Left ventricle myocardium inferior (tissue), 1 donor: ENCODE measurements around the gene WIPF2. TPM values are rescaled to one million over a fixed set of nuclear protein-coding genes. Genes with fewer than 3 reads are reported as not detected.

Experiments
- DNase-seq: peaks from one replicate; pipeline ENCODE4 v3.0.0-alpha.2; 2020
- H3K27ac ChIP-seq: fragments of 200-600 bp; replicated peaks from 2 replicates; pipeline ENCODE4 v1.8.0; 2021
- H3K27me3 ChIP-seq: fragments of 200-600 bp; 2 replicates; pipeline ENCODE4 v1.8.0; 2021; ENCODE audit warnings: low read depth
- H3K36me3 ChIP-seq: fragments of 200-600 bp; 2 replicates; pipeline ENCODE4 v1.8.0; 2021
- H3K4me1 ChIP-seq: fragments of 200-600 bp; 2 replicates; pipeline ENCODE4 v1.8.0; 2021
- H3K4me3 ChIP-seq: fragments of 200-600 bp; 2 replicates; pipeline ENCODE4 v1.8.0; 2021; ENCODE audit warnings: mild to moderate bottlenecking, moderate library complexity
- H3K9me3 ChIP-seq: fragments of 200-600 bp; replicated peaks from 2 replicates; pipeline ENCODE4 v1.8.0; 2021
- intact Hi-C: fragments of 100-400 bp; cut with micrococcal nuclease; formaldehyde crosslinking; loops from one replicate; pipeline ENCODE4 v1.11.0; 2022
- total RNA-seq: library from RNA; stranded (reverse); fragmentation: NEBNext Ultra II Directional; extraction: Animal tissue kit (Norgen Biotek cat#: 25700); gene quantifications from one replicate; pipeline ENCODE4 v1.2.1, GENCODE V29; 2021
- TF ChIP-seq, protein P1 (sequence below): fragments of 200-600 bp; IDR thresholded peaks from 2 replicates; pipeline ENCODE4 v1.8.0; 2021; ENCODE audit warnings: antibody characterized with exemption, mild to moderate bottlenecking, borderline replicate concordance
- donor health status: DM: no; HTN: yes; CAD: no; lungs with severe emphysema.

The WIPF2 gene
- total RNA-seq, 1 donor from 2014 or later, result 12.5 TPM

DNA sequence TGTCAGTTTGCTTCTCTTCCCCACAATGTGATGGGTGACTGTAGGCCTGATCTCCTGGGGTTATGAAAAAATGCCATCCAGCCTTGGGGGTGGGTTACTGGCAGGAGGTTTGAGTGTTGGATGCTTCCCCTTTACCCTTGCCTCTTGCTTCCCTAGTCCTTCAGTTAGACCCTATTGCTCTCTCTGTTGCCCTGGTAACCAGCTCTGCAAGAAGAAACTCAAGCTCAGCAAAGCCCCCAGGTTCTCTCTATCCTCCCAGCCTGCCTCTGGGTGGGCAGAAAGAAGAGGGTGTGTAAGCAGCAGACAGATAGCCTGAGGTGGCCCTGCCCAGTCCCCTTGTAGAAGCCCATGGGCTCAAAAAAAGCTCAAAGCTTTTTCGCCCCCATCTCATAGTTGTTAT, 44.6 kb upstream of the WIPF2 start:
- DNase-seq, result no peak
- Histone ChIP-seq H3K4me3 (no peak overlapping the region), H3K4me1 (peaks cover 17% of the 10 kb centered on the region), H3K36me3 (peaks cover 64% of the 10 kb centered on the region), H3K9me3 (no peaks in the 10 kb centered on the region), H3K27me3 (no peaks in the 10 kb centered on the region), H3K27ac (no peak overlapping the region)
- TF ChIP-seq, protein P1, sequence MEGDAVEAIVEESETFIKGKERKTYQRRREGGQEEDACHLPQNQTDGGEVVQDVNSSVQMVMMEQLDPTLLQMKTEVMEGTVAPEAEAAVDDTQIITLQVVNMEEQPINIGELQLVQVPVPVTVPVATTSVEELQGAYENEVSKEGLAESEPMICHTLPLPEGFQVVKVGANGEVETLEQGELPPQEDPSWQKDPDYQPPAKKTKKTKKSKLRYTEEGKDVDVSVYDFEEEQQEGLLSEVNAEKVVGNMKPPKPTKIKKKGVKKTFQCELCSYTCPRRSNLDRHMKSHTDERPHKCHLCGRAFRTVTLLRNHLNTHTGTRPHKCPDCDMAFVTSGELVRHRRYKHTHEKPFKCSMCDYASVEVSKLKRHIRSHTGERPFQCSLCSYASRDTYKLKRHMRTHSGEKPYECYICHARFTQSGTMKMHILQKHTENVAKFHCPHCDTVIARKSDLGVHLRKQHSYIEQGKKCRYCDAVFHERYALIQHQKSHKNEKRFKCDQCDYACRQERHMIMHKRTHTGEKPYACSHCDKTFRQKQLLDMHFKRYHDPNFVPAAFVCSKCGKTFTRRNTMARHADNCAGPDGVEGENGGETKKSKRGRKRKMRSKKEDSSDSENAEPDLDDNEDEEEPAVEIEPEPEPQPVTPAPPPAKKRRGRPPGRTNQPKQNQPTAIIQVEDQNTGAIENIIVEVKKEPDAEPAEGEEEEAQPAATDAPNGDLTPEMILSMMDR, result no peak
- intact Hi-C loops, result no loop called here

- Histone ChIP-seq H3K27me3 (no peaks in the 10 kb centered on the region), H3K27ac (no peak overlapping the region), H3K36me3 (peaks cover 48% of the 10 kb centered on the region), H3K9me3 (no peaks in the 10 kb centered on the region), H3K4me3 (no peak overlapping the region), H3K4me1 (peaks cover 21% of the 10 kb centered on the region)
- intact Hi-C loops, result no loop called here
- DNase-seq, result no peak
- TF ChIP-seq, protein P1, result no peak
Observed at GRCh38 chr17:40175928-40176753, 43.0 kb upstream of the WIPF2 start.

DNA sequence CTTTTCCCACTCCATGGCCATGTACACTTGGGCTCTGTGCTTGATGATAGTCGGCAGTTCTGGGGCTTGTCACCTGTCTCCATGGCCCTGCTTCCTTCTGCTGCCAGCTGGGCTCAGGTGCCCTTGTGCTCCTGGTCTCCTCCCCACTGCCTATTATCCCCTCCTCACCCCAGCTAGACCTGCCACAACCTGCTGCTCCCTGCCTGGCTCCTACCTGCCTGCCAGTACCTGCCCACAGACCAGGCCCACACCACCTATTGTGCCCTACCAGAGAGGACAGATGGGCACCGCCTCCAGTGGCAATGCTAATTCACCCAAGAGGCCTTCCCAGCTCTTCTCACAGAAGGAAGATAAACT, 42.4 kb upstream of the WIPF2 start:
- Histone ChIP-seq H3K9me3 (no peaks in the 10 kb centered on the region), H3K36me3 (peaks cover 42% of the 10 kb centered on the region), H3K27me3 (no peaks in the 10 kb centered on the region), H3K27ac (no peak overlapping the region), H3K4me3 (peak overlapping the region; percentile 63), H3K4me1 (peaks cover 26% of the 10 kb centered on the region)
- intact Hi-C loops, result no loop called here
- no peak for DNase-seq
- TF ChIP-seq, protein P1, result no peak

- TF ChIP-seq, protein P1, result no peak
- DNase-seq, result peak; percentile 82
- Histone ChIP-seq H3K27me3 (no peaks in the 10 kb centered on the region), H3K4me1 (peaks cover 33% of the 10 kb centered on the region), H3K9me3 (no peaks in the 10 kb centered on the region), H3K36me3 (peaks cover 35% of the 10 kb centered on the region), H3K27ac (no peak within 1 kb of the TSS), H3K4me3 (peak within 1 kb of the TSS; percentile 63)
- intact Hi-C loops, result no loop called here
Observed at GRCh38 chr17:40177275-40177874, 41.7 kb upstream of the WIPF2 start, which contains the start of gene RAPGEFL1. TSS of gene RAPGEFL1 (plus strand) at chr17:40177470. CDS start at chr17:40177862, 392 bp downstream.

DNA sequence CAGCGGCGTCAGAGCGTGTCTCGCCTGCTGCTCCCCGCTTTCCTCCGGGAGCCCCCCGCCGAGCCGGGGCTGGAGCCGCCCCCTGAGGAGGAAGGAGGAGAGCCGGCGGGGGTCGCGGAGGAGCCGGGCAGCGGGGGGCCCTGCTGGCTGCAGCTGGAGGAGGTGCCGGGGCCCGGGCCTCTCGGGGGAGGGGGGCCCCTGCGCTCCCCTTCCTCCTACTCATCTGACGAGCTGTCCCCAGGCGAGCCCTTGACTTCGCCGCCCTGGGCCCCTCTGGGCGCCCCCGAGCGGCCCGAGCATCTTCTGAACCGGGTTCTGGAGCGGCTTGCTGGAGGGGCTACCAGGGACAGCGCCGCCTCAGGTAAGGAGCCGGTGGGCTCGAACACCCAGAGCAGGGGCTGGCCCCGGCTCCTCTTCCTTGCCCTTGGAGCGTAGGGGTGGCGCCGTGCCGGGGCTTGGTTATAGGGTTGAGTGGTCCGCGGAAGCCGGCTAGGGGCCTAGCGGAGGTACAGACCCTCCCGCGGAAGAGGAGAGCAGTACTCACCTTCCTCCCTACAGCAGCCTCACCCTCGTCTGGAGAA, 41.0 kb upstream of the WIPF2 start:
- Histone ChIP-seq H3K27ac (no peak overlapping the region), H3K4me3 (peak overlapping the region; percentile 63), H3K27me3 (no peaks in the 10 kb centered on the region), H3K36me3 (peaks cover 29% of the 10 kb centered on the region), H3K9me3 (no peaks in the 10 kb centered on the region), H3K4me1 (peaks cover 36% of the 10 kb centered on the region)
- TF ChIP-seq, protein P1, result no peak
- no peak for DNase-seq
- intact Hi-C loops, result no loop called here
